IPS DF 6.9 (cell line): ENCODE data around the gene ANKHD1.
"Not testable (repeated sequence)": the region's sequence is repeated elsewhere in the genome, so short reads cannot be mapped to it uniquely, and the experiment has no call there.

Source experiments
- DNase-seq: peaks from one replicate; pipeline ENCODE4 v3.0.0-alpha.2; 2013; ENCODE audit warnings: low read depth, low spot score
- H3K27ac ChIP-seq: one replicate; pipeline ENCODE4 v1.5.1; 2013; ENCODE audit warnings: low read length, control low read depth
- H3K27me3 ChIP-seq: 2 replicates; pipeline ENCODE4 v1.6.1; 2013; ENCODE audit warnings: mild to moderate bottlenecking, low read length; ENCODE audit not compliant: control insufficient read depth, insufficient read depth
- H3K36me3 ChIP-seq: 2 replicates; pipeline ENCODE4 v1.6.1; 2013; ENCODE audit warnings: low read length; ENCODE audit not compliant: control insufficient read depth, insufficient read depth
- H3K4me1 ChIP-seq: 2 replicates; pipeline ENCODE4 v1.6.1; 2013; ENCODE audit warnings: low read length; ENCODE audit not compliant: control insufficient read depth, insufficient read depth
- H3K4me3 ChIP-seq: 2 replicates; pipeline ENCODE4 v1.5.1; 2013; ENCODE audit warnings: mild to moderate bottlenecking, low read length
- H3K9me3 ChIP-seq: 2 replicates; pipeline ENCODE4 v1.6.1; 2013; ENCODE audit warnings: low read length, inconsistent platforms; ENCODE audit not compliant: control insufficient read depth, insufficient read depth
- WGBS: extraction: QIAGEN DNeasy Blood & Tissue Kit; methylation state at CpG from one replicate; pipeline ENCODE4 v1.1.7; 2013; ENCODE audit warnings: mixed read lengths, missing lambda C conversion rate; ENCODE audit not compliant: insufficient read length, insufficient coverage; 5-methylcytosine and 5-hydroxymethylcytosine counted together

ANKHD1 gene

GRCh38 chr5:140424135-140424534 is 22.5 kb downstream of the ANKHD1 start:
- Histone ChIP-seq H3K9me3 (no peaks in the 10 kb centered on the region), H3K36me3 (no peaks in the 10 kb centered on the region)

GRCh38 chr5:140427726-140428125 is 26.1 kb downstream of the ANKHD1 start:
- not testable (repeated sequence) for H3K27me3 ChIP-seq, H3K27ac ChIP-seq, H3K36me3 ChIP-seq, H3K4me3 ChIP-seq, DNase-seq, H3K4me1 ChIP-seq, H3K9me3 ChIP-seq
- WGBS, result no CpG with 5 or more reads among the region's 26 CpGs

More at GRCh38 chr5:140424135-140424534, 22.5 kb downstream of the ANKHD1 start:
- no peaks in the 10 kb centered on the region for H3K4me1 ChIP-seq
- no peak overlapping the region for H3K27ac ChIP-seq
- WGBS, result no CpG with 5 or more reads among the region's 3 CpGs
- no peak overlapping the region for H3K4me3 ChIP-seq
- DNase-seq, result no peak
- H3K27me3 ChIP-seq, result no peaks in the 10 kb centered on the region

- H3K9me3 ChIP-seq, result no peaks in the 10 kb centered on the region
- H3K4me3 ChIP-seq, result no peak overlapping the region
- H3K27ac ChIP-seq, result no peak overlapping the region
- no peaks in the 10 kb centered on the region for H3K36me3 ChIP-seq
- no peak for DNase-seq
- H3K27me3 ChIP-seq, result no peaks in the 10 kb centered on the region
- H3K4me1 ChIP-seq, result no peaks in the 10 kb centered on the region
- 100% methylated on average over 2 of the region's 2 CpGs for WGBS
Observed at GRCh38 chr5:140429724-140430123, 28.1 kb downstream of the ANKHD1 start.

- Histone ChIP-seq H3K36me3 (no peaks in the 10 kb centered on the region), H3K4me1 (no peaks in the 10 kb centered on the region), H3K27me3 (no peaks in the 10 kb centered on the region), H3K27ac (no peak overlapping the region), H3K4me3 (no peak overlapping the region), H3K9me3 (no peaks in the 10 kb centered on the region)
- no CpG with 5 or more reads among the region's 1 CpG for WGBS
- DNase-seq, result no peak
Observed at GRCh38 chr5:140432212-140432611, 30.6 kb downstream of the ANKHD1 start.

GRCh38 chr5:140432916-140433315 is 31.3 kb downstream of the ANKHD1 start:
- DNase-seq, result no peak
- WGBS, result no CpG with 5 or more reads among the region's 8 CpGs
- Histone ChIP-seq H3K4me3 (no peak overlapping the region), H3K27ac (no peak overlapping the region), H3K9me3 (no peaks in the 10 kb centered on the region), H3K4me1 (no peaks in the 10 kb centered on the region), H3K27me3 (no peaks in the 10 kb centered on the region), H3K36me3 (no peaks in the 10 kb centered on the region)

- H3K27ac ChIP-seq, DNase-seq, H3K4me1 ChIP-seq, H3K9me3 ChIP-seq, H3K4me3 ChIP-seq, H3K27me3 ChIP-seq, H3K36me3 ChIP-seq: not testable (repeated sequence)
- no CpG with 5 or more reads among the region's 4 CpGs for whole genome bisulfite sequencing
Observed at GRCh38 chr5:140457368-140457767, 55.7 kb downstream of the ANKHD1 start.

- Histone ChIP-seq H3K4me1 (no peaks in the 10 kb centered on the region), H3K27me3 (no peaks in the 10 kb centered on the region), H3K4me3 (no peak overlapping the region), H3K9me3 (no peaks in the 10 kb centered on the region), H3K27ac (no peak overlapping the region), H3K36me3 (no peaks in the 10 kb centered on the region; the same call in 1 of the 2 replicates)
- no peak for DNase-seq
- WGBS, result no CpG with 5 or more reads among the region's 1 CpG
Observed at GRCh38 chr5:140466981-140467742, 65.5 kb downstream of the ANKHD1 start.

GRCh38 chr5:140468188-140468587 is 66.6 kb downstream of the ANKHD1 start:
- Histone ChIP-seq H3K27ac (no peak overlapping the region), H3K27me3 (no peaks in the 10 kb centered on the region), H3K9me3 (no peaks in the 10 kb centered on the region), H3K36me3 (no peaks in the 10 kb centered on the region; the same call in 1 of the 2 replicates), H3K4me3 (no peak overlapping the region), H3K4me1 (no peaks in the 10 kb centered on the region)
- no CpG with 5 or more reads among the region's 3 CpGs for WGBS
- DNase-seq, result no peak

- no peak overlapping the region for H3K4me3 ChIP-seq
- no peaks in the 10 kb centered on the region; the same call in 1 of the 2 replicates for H3K36me3 ChIP-seq
- H3K27me3 ChIP-seq, result no peaks in the 10 kb centered on the region
- no CpG with 5 or more reads among the region's 6 CpGs for WGBS
- no peaks in the 10 kb centered on the region for H3K4me1 ChIP-seq
- H3K27ac ChIP-seq, result no peak overlapping the region
- DNase-seq, result no peak
- no peaks in the 10 kb centered on the region for H3K9me3 ChIP-seq
Observed at GRCh38 chr5:140469259-140469658, 67.6 kb downstream of the ANKHD1 start.

- no CpG with 5 or more reads among the region's 3 CpGs for WGBS
- H3K27ac ChIP-seq, result no peak overlapping the region
- H3K36me3 ChIP-seq, result peaks cover 2% of the 10 kb centered on the region; the same call in 1 of the 2 replicates
- H3K27me3 ChIP-seq, result no peaks in the 10 kb centered on the region
- DNase-seq, result no peak
- no peaks in the 10 kb centered on the region for H3K4me1 ChIP-seq
- H3K4me3 ChIP-seq, result no peak overlapping the region
- no peaks in the 10 kb centered on the region for H3K9me3 ChIP-seq
Observed at GRCh38 chr5:140480310-140481014, 78.8 kb downstream of the ANKHD1 start.
